Mucosa of descending colon (tissue), 3 donors: ENCODE measurements around the gene LRP10. TPM values are rescaled to one million over a fixed set of nuclear protein-coding genes. Genes with fewer than 3 reads are reported as not detected.
A peak's percentile ranks its signal among the peaks of the same experiment; 100 is the strongest.

Experiments used
- ATAC-seq: fragments of 200-7000 bp; cut with Tn5 transposase; one replicate; pipeline ENCODE4 v1.9.1; 2020; ENCODE audit warnings: mild to moderate bottlenecking, moderate library complexity
- DNase-seq, 3 donors: peaks; one replicate each; pipeline ENCODE4 v3.0.0-alpha.2; 2020
- H3K36me3 ChIP-seq: fragments of 200-600 bp; one replicate; pipeline ENCODE4 v1.8.0; 2021; ENCODE audit warnings: low read depth, mild to moderate bottlenecking
- H3K4me1 ChIP-seq: fragments of 200-600 bp; one replicate; pipeline ENCODE4 v1.8.0; 2021; ENCODE audit warnings: low read depth, mild to moderate bottlenecking
- H3K4me3 ChIP-seq: fragments of 200-600 bp; one replicate; pipeline ENCODE4 v1.8.0; 2021; ENCODE audit warnings: mild to moderate bottlenecking
- H3K9me3 ChIP-seq: fragments of 200-600 bp; one replicate; pipeline ENCODE4 v1.8.0; 2021; ENCODE audit warnings: mild to moderate bottlenecking
- CTCF ChIP-seq: fragments of 200-600 bp; IDR thresholded peaks from one replicate; pipeline ENCODE4 v1.8.0; 2022; ENCODE audit warnings: antibody characterized with exemption, mild to moderate bottlenecking
- intact Hi-C, 2 donors: fragments of 100-400 bp; cut with DNase I in 1 of 2; cut with micrococcal nuclease in 1 of 2; formaldehyde crosslinking; loops; one replicate each; pipeline versions ENCODE4 v1.11.0 to v1.11.1; 2022; cut with DNase I, micrococcal nuclease
- total RNA-seq, 3 donors: library from RNA; stranded (reverse); fragmentation: NEBNext Ultra II Directional in 2 of 3; extraction: Animal tissue kit (Norgen Biotek cat#: 25700) in 2 of 3; gene quantifications; one replicate each; pipeline versions ENCODE4 v1.2.1 to v1.2.4, GENCODE V29; 2021 to 2023
- donor health status: DM: no; HTN: no; CAD: no; lungs with moderate emphysema.
- donor health status: DM: no; HTN: no; CAD: no.
- donor health status: DM: no; HTN: yes; CAD: no.

The LRP10 gene
- total RNA-seq, 3 donors from 2014 or later = 218 to 276 (median 245) TPM

- H3K9me3 ChIP-seq = no peaks in the 10 kb centered on the region
- no peak for ATAC-seq
- H3K4me1 ChIP-seq = no peaks in the 10 kb centered on the region
- peaks cover 4% of the 10 kb centered on the region for H3K36me3 ChIP-seq
- no peak for TF ChIP-seq CTCF
- no peak overlapping the region for H3K4me3 ChIP-seq
- intact Hi-C loops = no loop called here
- DNase-seq = no peak
These were observed 25.2 kb downstream of the LRP10 start for GRCh38 chr14:22896760-22897159.

GRCh38 chr14:22897357-22897756 is 25.8 kb downstream of the LRP10 start:
- intact Hi-C loops = no loop called here
- DNase-seq = no peak
- Histone ChIP-seq H3K4me1 (no peaks in the 10 kb centered on the region), H3K4me3 (no peak overlapping the region), H3K9me3 (no peaks in the 10 kb centered on the region), H3K36me3 (peaks cover 4% of the 10 kb centered on the region)
- TF ChIP-seq CTCF = no peak
- no peak for ATAC-seq

GRCh38 chr14:22898302-22899090 is 27.0 kb downstream of the LRP10 start:
- no peak for DNase-seq

GRCh38 chr14:22900081-22900799 is 28.7 kb downstream of the LRP10 start:
- peak; percentile 14 for TF ChIP-seq CTCF
- DNase-seq (peak in 1 of 3 donors; percentile 83), ATAC-seq (peak; percentile 83)
- intact Hi-C loops = loop anchor here in 1 of 2 donors (2.0 kb wide), 1 partner anchor 77 kb away; no protein-coding TSS in a partner anchor
- Histone ChIP-seq H3K4me1 (no peaks in the 10 kb centered on the region), H3K36me3 (peaks cover 17% of the 10 kb centered on the region), H3K4me3 (no peak overlapping the region), H3K9me3 (no peaks in the 10 kb centered on the region)

More at GRCh38 chr14:22898302-22899090, 27.0 kb downstream of the LRP10 start:
- peak; percentile 44 for ATAC-seq
- intact Hi-C loops = no loop called here
- TF ChIP-seq CTCF = no peak
- H3K4me3 ChIP-seq = no peak overlapping the region
- H3K9me3 ChIP-seq = no peaks in the 10 kb centered on the region
- peaks cover 12% of the 10 kb centered on the region for H3K36me3 ChIP-seq
- no peaks in the 10 kb centered on the region for H3K4me1 ChIP-seq

- no peaks in the 10 kb centered on the region for H3K9me3 ChIP-seq
- ATAC-seq (no peak), DNase-seq (no peak)
- H3K4me1 ChIP-seq = no peaks in the 10 kb centered on the region
- no peak for TF ChIP-seq CTCF
- H3K4me3 ChIP-seq = no peak overlapping the region
- intact Hi-C loops = loop anchor here in 1 of 2 donors (2.0 kb wide), 1 partner anchor 79 kb away; no protein-coding TSS in a partner anchor
- H3K36me3 ChIP-seq = peaks cover 18% of the 10 kb centered on the region
These were observed 30.3 kb downstream of the LRP10 start for GRCh38 chr14:22901799-22902198.
